RCC 7860 (cell line): Measurements from ENCODE around the gene NMU.
"Not testable (repeated sequence)": the region's sequence is repeated elsewhere in the genome, so short reads cannot be mapped to it uniquely, and the experiment has no call there.

Source experiments
- DNase-seq: peaks from one replicate; pipeline ENCODE4 v3.0.0-alpha.2; 2015; ENCODE audit warnings: low spot score
- FAIRE-seq: peaks from 2 replicates; lab custom pipeline; 2012; peaks lifted over from hg19 to GRCh38; lab: Jason Lieb, UNC

NMU gene

GRCh38 chr4:55571806-55572205 is 64.3 kb downstream of the NMU start:
- FAIRE-seq, result no peak
- DNase-seq, result no peak

- DNase-seq (no peak), FAIRE-seq (no peak)
Measured at GRCh38 chr4:55568905-55569504, 67.1 kb downstream of the NMU start.

GRCh38 chr4:55561889-55562288 is 74.2 kb downstream of the NMU start:
- no peak for FAIRE-seq
- DNase-seq, result no peak

- no peak for FAIRE-seq
- DNase-seq, result no peak
Measured at GRCh38 chr4:55560096-55560495, 76.0 kb downstream of the NMU start.

GRCh38 chr4:55554453-55555030 is 81.6 kb downstream of the NMU start:
- DNase-seq (peak; percentile 25), FAIRE-seq (peak; percentile 75)

- FAIRE-seq (no peak), DNase-seq (no peak)
Measured at GRCh38 chr4:55553441-55554201, 82.5 kb downstream of the NMU start.

GRCh38 chr4:55551964-55552363 is 84.1 kb downstream of the NMU start:
- not testable (repeated sequence) for FAIRE-seq, DNase-seq

- FAIRE-seq, result peak; percentile 99
- DNase-seq, result peak; percentile 94
Measured at GRCh38 chr4:55549888-55550287, 86.2 kb downstream of the NMU start.

GRCh38 chr4:55547918-55548317 is 88.2 kb downstream of the NMU start:
- no peak for FAIRE-seq
- DNase-seq, result no peak

GRCh38 chr4:55547466-55547770 is 88.7 kb downstream of the NMU start:
- peak; percentile 35 for DNase-seq
- FAIRE-seq, result peak; percentile 14

- peak; percentile 74 for DNase-seq
- no peak for FAIRE-seq
Measured at GRCh38 chr4:55546756-55547465, 89.2 kb downstream of the NMU start, which contains the start of gene CLOCK. Gene CLOCK (minus strand): TSS chr4:55546909. CDS start chr4:55482785, 64,124 bp downstream.

- FAIRE-seq, result no peak
- DNase-seq, result no peak
Measured at GRCh38 chr4:55546506-55546755, 89.7 kb downstream of the NMU start.

GRCh38 chr4:55545641-55546505 is 90.2 kb downstream of the NMU start:
- FAIRE-seq, result no peak
- DNase-seq, result peak; percentile 61
